GM10266 (cell line): ENCODE results near the gene PPP1R16B.

ENCODE experiments used
- DNase-seq: peaks from one replicate; pipeline ENCODE4 v3.0.0; 2012; ENCODE audit errors: extremely low spot score
- TF ChIP-seq, protein P1 (sequence below): IDR thresholded peaks from 2 replicates; pipeline ENCODE4 v1.5.1; 2012; ENCODE audit warnings: mild to moderate bottlenecking, low read depth; ENCODE audit not compliant: control insufficient read depth, insufficient read depth; ENCODE audit errors: missing control alignments

PPP1R16B gene

DNA sequence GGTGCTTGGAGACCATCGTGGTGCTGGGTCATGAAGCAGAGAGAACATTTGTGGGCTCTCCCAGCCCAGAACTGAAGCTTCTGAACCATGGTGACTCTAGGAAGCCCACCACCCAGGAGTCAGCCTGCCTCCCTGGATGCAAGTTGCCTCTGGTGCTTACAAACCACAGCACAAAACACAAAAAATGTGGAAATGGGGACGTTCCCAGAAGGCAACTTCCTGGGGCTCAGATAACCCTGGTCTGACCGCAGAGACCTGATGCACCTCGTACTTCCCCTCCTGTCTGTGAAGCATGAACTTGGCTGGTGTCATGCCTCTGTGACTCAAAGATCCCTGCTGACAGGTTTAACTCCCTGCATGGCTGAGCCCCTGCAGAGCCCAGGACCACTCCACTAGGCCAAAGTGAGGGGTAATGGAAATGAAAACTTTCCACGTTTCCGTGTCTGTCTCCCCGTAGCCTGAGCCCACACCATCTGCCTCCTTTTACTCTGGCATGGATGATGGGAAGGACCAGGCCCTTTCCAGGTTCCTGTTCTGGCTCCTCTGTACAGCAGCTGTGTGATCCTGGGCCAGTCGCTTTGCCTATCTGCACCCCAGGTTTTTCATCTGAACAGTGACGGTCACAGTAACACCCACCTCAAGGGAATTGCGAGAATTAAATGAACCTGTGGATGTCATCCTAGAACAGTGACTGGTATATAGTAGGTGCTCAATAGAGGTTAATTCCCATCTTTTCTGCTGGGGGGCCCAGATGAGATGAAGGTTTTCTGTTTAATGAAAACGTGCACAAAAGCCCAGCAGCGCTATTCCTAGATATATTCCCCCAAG is 57.7 kb downstream of the PPP1R16B start:
- TF ChIP-seq, protein P1, sequence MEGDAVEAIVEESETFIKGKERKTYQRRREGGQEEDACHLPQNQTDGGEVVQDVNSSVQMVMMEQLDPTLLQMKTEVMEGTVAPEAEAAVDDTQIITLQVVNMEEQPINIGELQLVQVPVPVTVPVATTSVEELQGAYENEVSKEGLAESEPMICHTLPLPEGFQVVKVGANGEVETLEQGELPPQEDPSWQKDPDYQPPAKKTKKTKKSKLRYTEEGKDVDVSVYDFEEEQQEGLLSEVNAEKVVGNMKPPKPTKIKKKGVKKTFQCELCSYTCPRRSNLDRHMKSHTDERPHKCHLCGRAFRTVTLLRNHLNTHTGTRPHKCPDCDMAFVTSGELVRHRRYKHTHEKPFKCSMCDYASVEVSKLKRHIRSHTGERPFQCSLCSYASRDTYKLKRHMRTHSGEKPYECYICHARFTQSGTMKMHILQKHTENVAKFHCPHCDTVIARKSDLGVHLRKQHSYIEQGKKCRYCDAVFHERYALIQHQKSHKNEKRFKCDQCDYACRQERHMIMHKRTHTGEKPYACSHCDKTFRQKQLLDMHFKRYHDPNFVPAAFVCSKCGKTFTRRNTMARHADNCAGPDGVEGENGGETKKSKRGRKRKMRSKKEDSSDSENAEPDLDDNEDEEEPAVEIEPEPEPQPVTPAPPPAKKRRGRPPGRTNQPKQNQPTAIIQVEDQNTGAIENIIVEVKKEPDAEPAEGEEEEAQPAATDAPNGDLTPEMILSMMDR: no peak
- peak; percentile 64 for DNase-seq

DNA sequence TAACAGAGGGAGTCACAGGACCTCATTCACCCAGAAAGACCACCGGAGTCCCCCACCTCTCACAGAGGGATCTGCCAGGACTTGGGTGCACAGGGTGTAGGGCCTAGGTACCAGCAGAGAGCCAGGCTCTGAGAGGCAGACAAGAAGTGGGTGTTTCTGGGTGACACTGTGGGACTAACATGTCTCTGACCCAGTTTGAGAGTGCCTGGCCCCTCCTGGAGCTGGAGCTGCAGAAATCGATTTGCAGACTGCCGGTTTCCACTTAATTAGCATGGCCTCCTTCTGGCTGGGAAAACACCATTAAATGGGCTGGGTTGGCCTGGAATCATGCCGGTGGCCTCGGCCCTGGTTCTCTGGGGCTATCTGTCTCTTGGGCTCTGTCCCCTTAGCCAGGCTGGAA is 59.2 kb downstream of the PPP1R16B start:
- TF ChIP-seq, protein P1: no peak
- no peak for DNase-seq

DNA sequence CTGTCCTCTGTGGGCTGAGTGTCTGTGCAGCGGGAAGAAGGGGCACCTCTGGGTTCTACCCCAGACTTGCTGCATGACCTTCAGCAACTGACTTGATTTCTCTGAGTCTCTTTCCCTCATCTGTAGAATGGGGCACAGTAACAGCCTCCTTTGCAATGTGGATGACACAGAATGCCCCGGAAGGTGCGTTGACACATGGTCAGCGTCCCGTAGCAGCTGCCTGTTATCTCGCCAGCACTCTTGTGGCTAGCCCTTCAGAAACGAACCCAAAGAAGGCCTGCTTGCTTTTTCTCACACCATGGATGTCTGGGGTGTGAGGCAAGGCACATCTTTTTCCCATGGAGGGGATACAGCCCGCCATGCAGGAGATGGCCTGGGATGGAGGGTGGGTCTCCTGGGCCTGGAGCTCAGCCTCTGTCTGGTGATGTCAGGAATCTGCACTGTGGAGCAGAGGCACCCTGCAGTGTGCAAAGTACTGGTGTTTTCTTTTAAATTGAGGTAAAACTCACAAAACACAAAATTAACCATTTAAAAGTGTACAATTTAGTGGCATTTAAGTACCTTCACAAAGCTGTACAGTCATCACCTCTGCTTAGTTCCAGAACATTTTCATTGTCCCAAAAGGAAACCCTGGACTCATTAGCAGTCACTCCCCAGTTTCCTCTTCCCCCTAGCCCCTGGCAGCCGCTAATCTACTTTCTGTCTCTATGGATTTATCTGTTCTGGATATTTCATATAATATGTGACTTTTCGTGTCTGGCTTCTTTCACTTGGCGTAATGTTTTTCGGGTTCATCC is 61.0 kb downstream of the PPP1R16B start:
- DNase-seq: no peak
- TF ChIP-seq, protein P1: no peak

DNA sequence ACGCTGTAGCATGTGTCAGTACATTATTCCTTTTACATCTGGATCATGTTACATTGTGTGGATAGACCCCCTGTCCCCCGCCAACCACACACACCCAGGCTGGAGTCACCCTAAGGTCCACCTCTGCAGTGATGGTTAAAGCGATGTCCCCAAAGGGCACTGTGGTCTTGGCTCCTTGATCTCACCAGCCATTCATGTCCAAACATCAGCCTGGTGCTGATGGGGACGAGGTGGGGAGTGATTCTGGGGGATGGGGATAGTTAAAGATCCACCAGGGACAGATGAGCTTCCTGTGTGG is 61.5 kb downstream of the PPP1R16B start:
- TF ChIP-seq, protein P1: no peak
- no peak for DNase-seq

DNA sequence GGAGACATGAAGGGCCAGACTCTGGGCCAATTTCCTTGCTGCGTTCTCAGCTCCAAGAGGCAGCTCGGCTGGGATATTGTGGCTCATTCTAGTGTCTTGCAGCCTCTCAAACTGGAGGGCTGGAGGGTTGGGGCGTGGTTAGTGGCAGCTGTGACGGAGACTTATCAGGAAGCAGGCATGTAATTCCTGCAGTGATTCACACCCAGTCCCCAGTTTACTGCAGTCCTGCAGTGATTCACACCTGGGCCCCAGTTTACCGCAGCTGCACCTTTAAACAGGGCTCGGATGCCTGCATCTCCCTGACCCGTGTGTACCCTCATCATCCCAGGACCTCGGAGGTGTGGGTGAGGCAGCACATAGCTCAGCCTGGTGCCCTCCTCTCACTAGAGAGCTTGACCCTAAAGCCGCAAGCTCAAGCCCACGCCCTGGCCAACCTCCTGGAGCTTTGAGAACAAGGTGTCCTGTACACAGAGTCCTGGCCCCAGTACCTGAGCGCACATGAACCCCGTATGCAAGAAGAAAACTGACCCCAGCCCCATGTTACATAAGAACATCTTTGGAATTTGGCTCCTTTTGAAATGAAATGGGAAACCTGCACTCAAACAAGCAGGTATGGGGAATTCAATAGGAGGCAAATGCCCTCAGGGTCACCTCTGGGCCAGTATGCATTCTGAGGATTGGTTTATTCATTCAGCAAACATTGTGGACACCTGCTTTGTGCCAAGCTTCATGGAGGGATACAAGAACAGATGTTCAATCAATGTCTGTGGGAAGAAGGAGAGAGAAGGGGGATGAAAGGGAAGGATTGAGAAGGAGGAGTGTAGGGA is 65.4 kb downstream of the PPP1R16B start:
- DNase-seq: no peak
- TF ChIP-seq, protein P1: no peak

DNA sequence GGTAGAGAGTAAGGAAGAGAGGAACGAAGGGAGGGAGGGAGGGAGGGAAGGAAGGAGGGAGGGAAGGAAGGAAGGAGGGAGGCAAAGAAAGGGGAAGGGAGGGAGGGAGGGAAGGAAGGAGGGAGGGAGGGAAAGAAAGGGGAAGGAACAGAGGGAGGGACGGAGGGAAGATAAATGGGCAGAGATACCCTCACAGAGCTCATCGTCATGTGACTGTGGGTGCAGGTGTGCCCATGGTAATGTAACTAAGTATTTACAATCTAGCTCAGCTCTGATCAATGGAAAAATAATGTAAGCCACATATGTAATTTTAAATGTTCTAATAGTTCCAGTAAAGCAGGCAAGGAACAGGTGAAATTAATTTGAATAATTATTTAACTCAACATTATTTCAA is 66.1 kb downstream of the PPP1R16B start:
- no peak for DNase-seq
- TF ChIP-seq, protein P1: no peak
